H1 (cell line): ENCODE results near the gene TMCC1. TPM values are rescaled to one million over a fixed set of nuclear protein-coding genes. Genes with fewer than 3 reads are reported as not detected.

Experiments
- CTCF ChIA-PET: fragments of 300-600 bp; sonication (Branson Sonifier 250); formaldehyde crosslinking; loops from one replicate; lab custom pipeline; 2021; ENCODE audit not compliant: partially characterized antibody; lab: Charles Lee
- POLR2A ChIA-PET: fragments of 300-600 bp; sonication (Branson Sonifier 250); formaldehyde crosslinking; loops from one replicate; lab custom pipeline; 2021; ENCODE audit warnings: inconsistent platforms; ENCODE audit not compliant: partially characterized antibody; lab: Charles Lee
- DNase-seq, 2 experiments: peaks; one replicate each; pipeline versions ENCODE4 v3.0.0 to v3.0.0-alpha.2; 2010 to 2022; ENCODE audit warnings: low spot score in 2 of 2, low read depth in 1 of 2, mixed read lengths in 1 of 2
- FAIRE-seq: peaks from 2 replicates; lab custom pipeline; 2011; peaks lifted over from hg19 to GRCh38; lab: Jason Lieb, UNC
- H2AFZ ChIP-seq: 2 replicates; pipeline ENCODE4 v1.8.1; 2012; ENCODE audit warnings: low read length, inconsistent platforms
- H2AK5ac ChIP-seq: 2 replicates; pipeline ENCODE4 v1.6.1; 2013; ENCODE audit warnings: low read depth, low read length
- H2BK120ac ChIP-seq: replicated peaks from 2 replicates; pipeline ENCODE3; 2013; ENCODE audit warnings: low read depth, low read length, inconsistent platforms
- H2BK12ac ChIP-seq: 2 replicates; pipeline ENCODE4 v1.6.1; 2013; ENCODE audit warnings: low read depth, low read length
- H2BK15ac ChIP-seq: 2 replicates; pipeline ENCODE4 v1.6.1; 2013; ENCODE audit warnings: low read length
- H2BK20ac ChIP-seq: 2 replicates; pipeline ENCODE4 v1.6.1; 2013; ENCODE audit warnings: low read length
- H2BK5ac ChIP-seq: 2 replicates; pipeline ENCODE4 v1.6.1; 2013; ENCODE audit warnings: low read depth, low read length
- H3K14ac ChIP-seq: 2 replicates; pipeline ENCODE4 v1.6.1; 2013; ENCODE audit warnings: inconsistent platforms; ENCODE audit not compliant: insufficient read length
- H3K18ac ChIP-seq: 2 replicates; pipeline ENCODE4 v1.6.1; 2013; ENCODE audit warnings: low read length; ENCODE audit errors: extremely low read depth
- H3K23ac ChIP-seq: 2 replicates; pipeline ENCODE4 v1.6.1; 2013; ENCODE audit warnings: inconsistent platforms; ENCODE audit not compliant: insufficient read length
- H3K23me2 ChIP-seq: 2 replicates; pipeline ENCODE4 v1.6.1; 2013; ENCODE audit warnings: low read depth, low read length
- H3K27ac ChIP-seq: 2 replicates; pipeline ENCODE4 v1.6.1; 2011; ENCODE audit warnings: low read depth, low read length, inconsistent platforms
- H3K27me3 ChIP-seq, 4 experiments: replicated peaks in 1 of 4; 1 replicate in 1 of 4; 2 replicates in 3 of 4; pipeline versions ENCODE4 v1.6.1 to v1.8.1; 2011 to 2013; ENCODE audit warnings: low read length in 3 of 4, mild to moderate bottlenecking in 3 of 4, inconsistent platforms in 2 of 4, mixed read lengths in 2 of 4, moderate library complexity in 1 of 4; ENCODE audit not compliant: control insufficient read depth in 3 of 4, insufficient read depth in 3 of 4; ENCODE audit errors: extremely low read depth in 1 of 4
- H3K36me3 ChIP-seq, 4 experiments: 2 replicates each; pipeline versions ENCODE4 v1.6.1 to v1.8.1; 2011 to 2013; ENCODE audit warnings: mild to moderate bottlenecking in 4 of 4, low read length in 3 of 4, moderate library complexity in 2 of 4, control low read depth in 1 of 4, inconsistent platforms in 1 of 4; ENCODE audit not compliant: insufficient read depth in 4 of 4, control insufficient read depth in 2 of 4
- H3K4ac ChIP-seq: replicated peaks from 2 replicates; pipeline ENCODE3; 2013; ENCODE audit warnings: low read length, low read depth, mixed read lengths, inconsistent platforms; ENCODE audit not compliant: insufficient read length
- H3K4me1 ChIP-seq, 4 experiments: replicated peaks in 1 of 4; 1 replicate in 1 of 4; 2 replicates in 3 of 4; pipeline versions ENCODE4 v1.6.1 to v1.8.1; 2011 to 2013; ENCODE audit warnings: low read length in 3 of 4, inconsistent platforms in 2 of 4, mixed read lengths in 1 of 4; ENCODE audit not compliant: insufficient read depth in 4 of 4, control insufficient read depth in 3 of 4
- H3K4me2 ChIP-seq, 2 experiments: 2 replicates each; pipeline versions ENCODE4 v1.6.1 to v1.8.1; 2011 to 2013; ENCODE audit warnings: low read depth in 2 of 2, low read length in 2 of 2, control low read depth in 1 of 2, inconsistent platforms in 1 of 2, mild to moderate bottlenecking in 1 of 2; ENCODE audit not compliant: insufficient read depth in 1 of 2
- H3K4me3 ChIP-seq, 4 experiments: fragments of 200-600, 300-600 bp in 1 of 4; sonication (generic), shearing (Covaris generic), sonication (Bioruptor Twin) in 1 of 4; 2 replicates each; pipeline versions ENCODE4 v1.5.1 to v1.8.1; 2011 to 2016; ENCODE audit warnings: low read length in 4 of 4, low read depth in 3 of 4, control low read depth in 2 of 4, inconsistent platforms in 2 of 4, mild to moderate bottlenecking in 2 of 4, mixed read lengths in 1 of 4, moderate library complexity in 1 of 4; ENCODE audit not compliant: insufficient read depth in 2 of 4; ENCODE audit errors: extremely low read depth in 1 of 4
- H3K56ac ChIP-seq: replicated peaks from 2 replicates; pipeline ENCODE3; 2013; ENCODE audit warnings: low read depth, mild to moderate bottlenecking, mixed read lengths, low read length, inconsistent platforms; ENCODE audit not compliant: insufficient read length
- H3K79me1 ChIP-seq: 2 replicates; pipeline ENCODE4 v1.6.1; 2013; ENCODE audit warnings: low read depth, low read length, control low read depth
- H3K79me2 ChIP-seq, 2 experiments: 2 replicates each; pipeline versions ENCODE4 v1.6.1 to v1.8.1; 2012 to 2013; ENCODE audit warnings: low read length in 2 of 2, mild to moderate bottlenecking in 2 of 2, inconsistent platforms in 1 of 2; ENCODE audit not compliant: insufficient read depth in 2 of 2, control insufficient read depth in 1 of 2
- H3K9ac ChIP-seq, 4 experiments: replicated peaks in 1 of 4; 1 replicate in 1 of 4; 2 replicates in 3 of 4; pipeline versions ENCODE4 v1.6.1 to v1.8.1; 2011 to 2013; ENCODE audit warnings: low read depth in 3 of 4, low read length in 3 of 4, control low read depth in 2 of 4, mild to moderate bottlenecking in 2 of 4, moderate library complexity in 2 of 4, inconsistent platforms in 1 of 4; ENCODE audit errors: extremely low read depth in 1 of 4
- H3K9me3 ChIP-seq, 2 experiments: 2 replicates each; pipeline versions ENCODE4 v1.6.1 to v1.8.1; 2012 to 2013; ENCODE audit warnings: mild to moderate bottlenecking in 2 of 2, moderate library complexity in 2 of 2, control low read depth in 1 of 2, inconsistent platforms in 1 of 2, low read depth in 1 of 2, low read length in 1 of 2, mixed read lengths in 1 of 2; ENCODE audit not compliant: insufficient read depth in 2 of 2
- H4K20me1 ChIP-seq, 2 experiments: replicated peaks in 1 of 2; 2 replicates each; pipeline versions ENCODE3 to v1.8.1; 2011 to 2013; ENCODE audit warnings: inconsistent platforms in 2 of 2, low read length in 2 of 2, mild to moderate bottlenecking in 1 of 2; ENCODE audit not compliant: insufficient read depth in 2 of 2, control insufficient read depth in 1 of 2
- H4K5ac ChIP-seq: 2 replicates; pipeline ENCODE4 v1.6.1; 2013; ENCODE audit warnings: low read length, low read depth, mixed read lengths, inconsistent platforms; ENCODE audit not compliant: insufficient read length
- H4K8ac ChIP-seq: 2 replicates; pipeline ENCODE4 v1.8.0; 2013; ENCODE audit warnings: mild to moderate bottlenecking, moderate library complexity, low read length, inconsistent platforms; ENCODE audit not compliant: insufficient read depth; ENCODE audit errors: extremely low read depth
- H4K91ac ChIP-seq: replicated peaks from 2 replicates; pipeline ENCODE3; 2013; ENCODE audit warnings: low read length, mixed read lengths, inconsistent platforms; ENCODE audit not compliant: insufficient read length
- BACH1 ChIP-seq: IDR thresholded peaks from 2 replicates; pipeline ENCODE4 v1.6.1; 2012; ENCODE audit warnings: low read length, improper control_type of control experiment
- FOSL1 ChIP-seq: IDR thresholded peaks from 2 replicates; pipeline ENCODE4 v1.6.1; 2011; ENCODE audit warnings: mild to moderate bottlenecking, low read depth, low read length, moderate library complexity; ENCODE audit not compliant: insufficient read depth
- MAFK ChIP-seq: IDR thresholded peaks from 2 replicates; pipeline ENCODE4 v1.6.1; 2012; ENCODE audit warnings: low read depth, mild to moderate bottlenecking, improper control_type of control experiment, low read length
- TAF1 ChIP-seq: IDR thresholded peaks from 2 replicates; pipeline ENCODE4 v1.6.1; 2011; ENCODE audit warnings: mild to moderate bottlenecking, low read depth, low read length
- WGBS, 2 experiments: shearing (Covaris generic) in 1 of 2; methylation state at CpG; one replicate each; pipeline versions ENCODE4 v1.1.6 to v1.1.7; 2013 to 2015; ENCODE audit warnings: low lambda C conversion rate in 2 of 2, mixed read lengths in 2 of 2, inconsistent platforms in 1 of 2, low coverage in 1 of 2, missing lambda C conversion rate in 1 of 2; ENCODE audit not compliant: insufficient replicate concordance in 2 of 2, insufficient coverage in 1 of 2, insufficient read length in 1 of 2; ENCODE audit errors: extremely low coverage in 1 of 2, missing lambda C conversion rate in 1 of 2; 5-methylcytosine and 5-hydroxymethylcytosine counted together
- polyA plus RNA-seq, 7 experiments: library from polyadenylated mRNA; depleted of rRNA in 3 of 7; stranded (reverse) in 5 of 7; unstranded in 2 of 7; fragments of >200 nt in 5 of 7; fragments of 200-250 nt in 2 of 7; gene quantifications; 1 replicate in 5 of 7; 2 replicates in 1 of 7; 4 replicates in 1 of 7; pipeline versions ENCODE4 v1.2.1 to v1.2.3, GENCODE V29; 2011 to 2013; ENCODE audit warnings: missing spikeins in 2 of 7, mixed read lengths in 2 of 7
- total RNA-seq: library from RNA; stranded (reverse); fragmentation: NEBNext Ultra II Directional; extraction: Animal tissue kit (Norgen Biotek cat#: 25700); gene quantifications from 2 replicates; pipeline ENCODE4 v1.2.1, GENCODE V29; 2021

TMCC1 gene
- total and polyA plus RNA-seq, 2 of the 8 experiments (the other 6 are each of a cell fraction or from before 2014, with no cell fraction given) = 10.4 to 27.1 TPM

GRCh38 chr3:129686941-129687340 is 206.6 kb downstream of the TMCC1 start:
- peak overlapping the region in 1 of 4 experiments; percentile 58; a peak in 2 of 8 replicates for H3K4me3 ChIP-seq
- H3K14ac ChIP-seq = no peak overlapping the region
- H3K79me1 ChIP-seq = no peaks in the 10 kb centered on the region; the same call in 1 of the 2 replicates
- no peak overlapping the region for H3K4ac ChIP-seq
- no peak overlapping the region for H3K56ac ChIP-seq
- CTCF ChIA-PET = interaction anchor here (0.8 to 2.0 kb wide), 3 partner anchors 15 to 53 kb away, joined by 3 to 7 read pairs (median 3); no protein-coding TSS in a partner anchor
- no peaks in the 10 kb centered on the region for H3K27me3 ChIP-seq
- H4K91ac ChIP-seq = no peak overlapping the region
- no peaks in the 10 kb centered on the region for H3K9me3 ChIP-seq
- no peak overlapping the region for H3K9ac ChIP-seq
- no peak overlapping the region for H4K8ac ChIP-seq
- TF ChIP-seq BACH1 (peak; percentile 95), FOSL1 (no peak), MAFK (peak; percentile 97), TAF1 (0 out of 2 replicates have a peak, but pooled peaks have one; percentile 24)
- no peak overlapping the region for H2BK120ac ChIP-seq
- no peak for DNase-seq
- H3K23ac ChIP-seq = no peak overlapping the region
- H3K4me2 ChIP-seq = peak overlapping the region; percentile 17 to 96; a peak in 3 of 4 replicates
- H2AFZ ChIP-seq = no peak overlapping the region
- no peak overlapping the region for H3K27ac ChIP-seq
- POLR2A ChIA-PET = no interaction called here
- H2BK15ac ChIP-seq = no peak overlapping the region
- no peaks in the 10 kb centered on the region for H4K20me1 ChIP-seq
- H3K79me2 ChIP-seq = peaks cover 0 to 36% of the 10 kb centered on the region in 2 experiments; a peak in 2 of 4 replicates
- no peak overlapping the region for H2BK20ac ChIP-seq
- no peaks in the 10 kb centered on the region for H3K36me3 ChIP-seq
- H3K4me1 ChIP-seq = peaks cover 4 to 25% (median 9%) of the 10 kb centered on the region in 4 experiments
- peaks cover 5% of the 10 kb centered on the region for H3K23me2 ChIP-seq
- no peak overlapping the region for H2BK5ac ChIP-seq
- WGBS, 2 experiments = 72% methylated on average over 2 of the region's 2 CpGs; no CpG with 5 or more reads in 1 of the 2 experiments
- no peak overlapping the region for H3K18ac ChIP-seq
- no peak overlapping the region for H2BK12ac ChIP-seq
- peak overlapping the region; percentile 32 for H4K5ac ChIP-seq
- FAIRE-seq = no peak
- no peak overlapping the region for H2AK5ac ChIP-seq
